Measurements from ENCODE around the gene OAF. TPM values are rescaled to one million over a fixed set of nuclear protein-coding genes. Genes with fewer than 3 reads are reported as not detected.

The OAF gene
- total RNA-seq, 1 donor from 2014 or later: 67.5 TPM

DNA sequence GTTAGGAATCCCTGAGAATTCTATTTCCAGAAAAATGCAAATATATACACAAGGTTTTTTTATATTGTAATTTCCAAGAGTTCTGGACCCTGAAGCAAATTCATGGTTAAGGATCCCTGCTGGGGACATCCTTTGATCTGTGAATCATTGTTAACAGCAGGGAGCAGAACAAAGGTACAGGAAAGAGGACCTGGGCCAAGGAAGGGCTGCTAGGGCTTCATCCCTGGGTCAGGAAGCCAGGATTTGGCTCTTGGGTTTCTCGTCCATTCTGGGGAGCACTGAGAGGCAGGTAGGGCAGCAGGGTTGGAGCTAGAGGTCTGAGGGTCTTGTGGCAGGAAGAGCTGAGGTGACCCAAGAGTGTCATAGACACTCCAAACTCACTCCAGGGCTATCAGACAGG, 10.2 kb upstream of the OAF start:
- Mint-ChIP-seq H3K27ac (no peak overlapping the region), H3K27me3 (peaks cover 23% of the 10 kb centered on the region), H3K36me3 (no peaks in the 10 kb centered on the region), H3K4me3 (no peak overlapping the region), H3K9me3 (no peaks in the 10 kb centered on the region), H3K4me1 (ENCODE audit: unreplicated experiment) (peaks cover 33% of the 10 kb centered on the region)
- TF ChIP-seq, protein P1, sequence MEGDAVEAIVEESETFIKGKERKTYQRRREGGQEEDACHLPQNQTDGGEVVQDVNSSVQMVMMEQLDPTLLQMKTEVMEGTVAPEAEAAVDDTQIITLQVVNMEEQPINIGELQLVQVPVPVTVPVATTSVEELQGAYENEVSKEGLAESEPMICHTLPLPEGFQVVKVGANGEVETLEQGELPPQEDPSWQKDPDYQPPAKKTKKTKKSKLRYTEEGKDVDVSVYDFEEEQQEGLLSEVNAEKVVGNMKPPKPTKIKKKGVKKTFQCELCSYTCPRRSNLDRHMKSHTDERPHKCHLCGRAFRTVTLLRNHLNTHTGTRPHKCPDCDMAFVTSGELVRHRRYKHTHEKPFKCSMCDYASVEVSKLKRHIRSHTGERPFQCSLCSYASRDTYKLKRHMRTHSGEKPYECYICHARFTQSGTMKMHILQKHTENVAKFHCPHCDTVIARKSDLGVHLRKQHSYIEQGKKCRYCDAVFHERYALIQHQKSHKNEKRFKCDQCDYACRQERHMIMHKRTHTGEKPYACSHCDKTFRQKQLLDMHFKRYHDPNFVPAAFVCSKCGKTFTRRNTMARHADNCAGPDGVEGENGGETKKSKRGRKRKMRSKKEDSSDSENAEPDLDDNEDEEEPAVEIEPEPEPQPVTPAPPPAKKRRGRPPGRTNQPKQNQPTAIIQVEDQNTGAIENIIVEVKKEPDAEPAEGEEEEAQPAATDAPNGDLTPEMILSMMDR (conservative IDR thresholded peaks at IDR 0.05): no peak
- DNase-seq (ENCODE audit: extremely low spot score, unreplicated experiment): no peak

- Mint-ChIP-seq H3K4me3 (no peak overlapping the region), H3K27me3 (peaks cover 13% of the 10 kb centered on the region), H3K36me3 (no peaks in the 10 kb centered on the region), H3K9me3 (no peaks in the 10 kb centered on the region), H3K27ac (no peak overlapping the region), H3K4me1 (ENCODE audit: unreplicated experiment) (peaks cover 30% of the 10 kb centered on the region)
- DNase-seq (ENCODE audit: extremely low spot score, unreplicated experiment): no peak
- TF ChIP-seq, protein P1 (conservative IDR thresholded peaks at IDR 0.05): no peak
Measured at GRCh38 chr11:120201653-120202052, 9.2 kb upstream of the OAF start.

GRCh38 chr11:120203626-120204025, 7.2 kb upstream of the OAF start:
- no peak overlapping the region for H3K4me3 Mint-ChIP-seq

DNA sequence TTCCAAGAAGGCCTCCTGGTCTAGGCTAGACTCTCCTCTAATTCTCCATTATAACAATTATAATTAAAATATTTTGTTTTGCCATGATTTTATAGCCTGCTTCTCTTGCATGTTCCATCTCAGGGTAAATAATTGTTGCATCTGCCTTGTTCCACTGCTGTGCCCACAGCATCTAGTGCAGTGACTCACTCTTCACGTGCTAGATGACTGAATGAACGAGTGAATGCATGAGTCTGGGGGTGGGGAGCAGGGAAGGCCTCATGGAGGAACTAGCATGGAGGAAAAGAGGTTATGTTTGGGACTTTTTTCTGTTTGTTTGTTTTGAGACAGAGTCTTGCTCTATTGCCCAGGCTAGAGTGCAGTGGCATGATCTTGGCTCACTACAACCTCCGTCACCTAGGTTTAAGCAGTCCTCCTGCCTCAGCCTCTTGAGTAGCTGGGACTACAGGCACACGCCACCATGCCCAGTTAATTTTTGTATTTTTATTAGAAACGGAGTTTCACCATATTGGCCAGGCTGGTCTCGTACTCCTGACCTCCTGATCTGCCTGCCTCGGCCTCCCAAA, 5.2 kb upstream of the OAF start:
- H3K27ac Mint-ChIP-seq: no peak overlapping the region
- TF ChIP-seq, protein P1 (conservative IDR thresholded peaks at IDR 0.05): no peak
- H3K4me3 Mint-ChIP-seq: no peak overlapping the region
- H3K27me3 Mint-ChIP-seq: peaks cover 41% of the 10 kb centered on the region
- H3K36me3 Mint-ChIP-seq: no peaks in the 10 kb centered on the region
- H3K9me3 Mint-ChIP-seq: no peaks in the 10 kb centered on the region
- peaks cover 46% of the 10 kb centered on the region for H3K4me1 Mint-ChIP-seq (ENCODE audit: unreplicated experiment)
- DNase-seq (ENCODE audit: extremely low spot score, unreplicated experiment): no peak

More at GRCh38 chr11:120203626-120204025, 7.2 kb upstream of the OAF start:
- Mint-ChIP-seq H3K4me1 (ENCODE audit: unreplicated experiment) (peaks cover 35% of the 10 kb centered on the region), H3K9me3 (no peaks in the 10 kb centered on the region), H3K27ac (no peak overlapping the region), H3K27me3 (peaks cover 25% of the 10 kb centered on the region), H3K36me3 (no peaks in the 10 kb centered on the region)
- no peak for DNase-seq (ENCODE audit: extremely low spot score, unreplicated experiment)
- TF ChIP-seq, protein P1 (conservative IDR thresholded peaks at IDR 0.05): no peak

DNA sequence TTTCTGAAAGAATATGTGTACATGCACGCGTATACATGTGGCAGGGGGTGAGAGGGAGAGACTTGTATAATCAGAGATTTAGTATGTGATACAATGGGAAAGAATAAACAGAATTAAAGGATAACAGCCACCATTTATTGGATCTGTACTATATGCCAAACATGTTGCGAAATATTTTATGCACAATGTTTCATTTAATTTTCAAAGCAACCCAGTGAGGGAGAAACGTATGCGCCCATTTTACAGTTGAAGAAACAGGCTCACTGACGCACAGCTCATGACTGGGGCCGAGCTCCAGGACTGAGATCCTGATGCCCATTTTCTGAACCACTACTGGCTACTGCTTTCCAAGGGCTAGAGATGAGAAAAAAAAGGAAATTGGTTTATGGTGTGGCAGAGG, 3.3 kb upstream of the OAF start:
- H3K27me3 Mint-ChIP-seq: peaks cover 43% of the 10 kb centered on the region
- peaks cover 37% of the 10 kb centered on the region for H3K4me1 Mint-ChIP-seq (ENCODE audit: unreplicated experiment)
- H3K4me3 Mint-ChIP-seq: peak overlapping the region; percentile 40
- TF ChIP-seq, protein P1 (conservative IDR thresholded peaks at IDR 0.05): no peak
- no peaks in the 10 kb centered on the region for H3K36me3 Mint-ChIP-seq
- H3K27ac Mint-ChIP-seq: no peak overlapping the region
- DNase-seq (ENCODE audit: extremely low spot score, unreplicated experiment): no peak
- H3K9me3 Mint-ChIP-seq: no peaks in the 10 kb centered on the region
